Neural cell (in vitro differentiated cells): ENCODE results near the gene IMPA2.
"Not testable (repeated sequence)": the region's sequence is repeated elsewhere in the genome, so short reads cannot be mapped to it uniquely, and the experiment has no call there.

Experiments
- EZH2 ChIP-seq: fragments of 200-600, 300-800 bp; shearing (Covaris generic), sonication (generic); IDR thresholded peaks from 2 replicates; pipeline ENCODE4 v1.6.1; 2014; ENCODE audit warnings: antibody characterized with exemption, low read length, borderline replicate concordance, mild to moderate bottlenecking; ENCODE audit not compliant: insufficient read depth, poor library complexity, severe bottlenecking
- TF ChIP-seq, protein P1 (sequence below): fragments of 450-650 bp; IDR thresholded peaks from 2 replicates; pipeline ENCODE4 v1.5.1; 2014; ENCODE audit warnings: antibody characterized with exemption, mild to moderate bottlenecking, moderate library complexity; ENCODE audit not compliant: poor library complexity, severe bottlenecking

DNA sequence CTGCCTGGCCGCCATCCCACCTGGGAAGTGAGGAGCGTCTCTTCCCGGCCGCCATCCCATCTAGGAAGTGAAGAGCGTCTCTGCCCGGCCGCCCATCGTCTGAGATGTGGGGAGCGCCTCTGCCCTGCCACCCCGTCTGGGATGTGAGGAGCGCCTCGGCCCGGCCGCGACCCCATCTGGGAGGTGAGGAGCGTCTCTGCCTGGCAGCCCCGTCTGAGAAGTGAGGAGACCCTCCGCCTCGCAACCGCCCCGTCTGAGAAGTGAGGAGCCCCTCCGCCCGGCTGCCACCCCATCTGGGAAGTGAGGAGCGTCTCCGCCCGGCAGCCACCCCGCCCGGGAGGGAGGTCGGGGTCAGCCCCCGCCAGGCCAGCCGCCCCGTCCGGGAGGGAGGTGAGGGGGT, 21.7 kb upstream of the IMPA2 start:
- TF ChIP-seq, protein P1, sequence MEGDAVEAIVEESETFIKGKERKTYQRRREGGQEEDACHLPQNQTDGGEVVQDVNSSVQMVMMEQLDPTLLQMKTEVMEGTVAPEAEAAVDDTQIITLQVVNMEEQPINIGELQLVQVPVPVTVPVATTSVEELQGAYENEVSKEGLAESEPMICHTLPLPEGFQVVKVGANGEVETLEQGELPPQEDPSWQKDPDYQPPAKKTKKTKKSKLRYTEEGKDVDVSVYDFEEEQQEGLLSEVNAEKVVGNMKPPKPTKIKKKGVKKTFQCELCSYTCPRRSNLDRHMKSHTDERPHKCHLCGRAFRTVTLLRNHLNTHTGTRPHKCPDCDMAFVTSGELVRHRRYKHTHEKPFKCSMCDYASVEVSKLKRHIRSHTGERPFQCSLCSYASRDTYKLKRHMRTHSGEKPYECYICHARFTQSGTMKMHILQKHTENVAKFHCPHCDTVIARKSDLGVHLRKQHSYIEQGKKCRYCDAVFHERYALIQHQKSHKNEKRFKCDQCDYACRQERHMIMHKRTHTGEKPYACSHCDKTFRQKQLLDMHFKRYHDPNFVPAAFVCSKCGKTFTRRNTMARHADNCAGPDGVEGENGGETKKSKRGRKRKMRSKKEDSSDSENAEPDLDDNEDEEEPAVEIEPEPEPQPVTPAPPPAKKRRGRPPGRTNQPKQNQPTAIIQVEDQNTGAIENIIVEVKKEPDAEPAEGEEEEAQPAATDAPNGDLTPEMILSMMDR: not testable (repeated sequence)
- not testable (repeated sequence) for TF ChIP-seq EZH2
